OCI-LY1 (cell line): ENCODE measurements around the gene AXIN1.

Source experiments
- H2AFZ ChIP-seq: fragments of 200-600 bp; sonication (generic), shearing (Covaris generic); 2 replicates; pipeline ENCODE4 v1.6.0; 2014; ENCODE audit warnings: antibody characterized with exemption, mild to moderate bottlenecking, low read length
- H3F3A ChIP-seq: fragments of 200-600 bp; sonication (generic), shearing (Covaris generic); 2 replicates; pipeline ENCODE4 v1.6.0; 2014; ENCODE audit warnings: mild to moderate bottlenecking, antibody characterized with exemption, low read length, moderate library complexity; ENCODE audit not compliant: insufficient read depth
- H3K27ac ChIP-seq: fragments of 200-600 bp; sonication (generic); 2 replicates; pipeline ENCODE4 v1.5.1; 2014; ENCODE audit warnings: low read length, mixed run types, mild to moderate bottlenecking, low read depth; ENCODE audit not compliant: poor library complexity, severe bottlenecking
- H3K27me3 ChIP-seq: fragments of 200-600 bp; sonication (generic); 2 replicates; pipeline ENCODE4 v1.6.0; 2014; ENCODE audit warnings: antibody characterized with exemption, mild to moderate bottlenecking, low read length, moderate library complexity; ENCODE audit not compliant: insufficient read depth
- H3K36me3 ChIP-seq: fragments of 200-600 bp; sonication (generic); 2 replicates; pipeline ENCODE4 v1.6.1; 2014; ENCODE audit warnings: mild to moderate bottlenecking, antibody characterized with exemption, low read length, moderate library complexity, mixed read lengths; ENCODE audit not compliant: insufficient read depth
- H3K4me1 ChIP-seq: fragments of 200-600 bp; sonication (generic); 2 replicates; pipeline ENCODE4 v1.5.1; 2014; ENCODE audit warnings: mild to moderate bottlenecking, low read length, moderate library complexity; ENCODE audit not compliant: insufficient read depth, severe bottlenecking
- H3K4me2 ChIP-seq: fragments of 200-600 bp; sonication (generic), shearing (Covaris generic); 2 replicates; pipeline ENCODE4 v1.6.1; 2014; ENCODE audit warnings: low read length
- H3K4me3 ChIP-seq: fragments of 200-600 bp; sonication (generic); 2 replicates; pipeline ENCODE4 v1.5.1; 2014; ENCODE audit warnings: low read length, low read depth, mild to moderate bottlenecking, mixed read lengths; ENCODE audit not compliant: poor library complexity, severe bottlenecking
- H3K79me2 ChIP-seq: fragments of 200-600 bp; shearing (Covaris generic); 2 replicates; pipeline ENCODE4 v1.6.1; 2016; ENCODE audit warnings: mixed run types, low read length, mixed read lengths; ENCODE audit not compliant: insufficient read depth
- H3K9ac ChIP-seq: fragments of 200-600 bp; sonication (generic), shearing (Covaris generic); 2 replicates; pipeline ENCODE4 v1.6.1; 2014; ENCODE audit warnings: mild to moderate bottlenecking, low read length, mixed read lengths
- H3K9me2 ChIP-seq: fragments of 200-600 bp; sonication (generic), shearing (Covaris generic); 2 replicates; pipeline ENCODE4 v1.6.1; 2014; ENCODE audit warnings: low read depth, mild to moderate bottlenecking, low read length, mixed read lengths
- H3K9me3 ChIP-seq: fragments of 200-600 bp; shearing (Covaris generic); 2 replicates; pipeline ENCODE4 v1.6.1; 2014; ENCODE audit warnings: low read length, mixed read lengths
- H4K20me1 ChIP-seq: fragments of 200-600 bp; sonication (generic), shearing (Covaris generic); 2 replicates; pipeline ENCODE4 v1.6.0; 2016; ENCODE audit warnings: mild to moderate bottlenecking, low read length; ENCODE audit not compliant: insufficient read depth
- CTCF ChIP-seq: fragments of 200-600 bp; sonication (generic), shearing (Covaris generic); IDR thresholded peaks from 2 replicates; pipeline ENCODE4 v1.5.1; 2017; ENCODE audit warnings: mild to moderate bottlenecking, antibody characterized with exemption, low read length, moderate library complexity, mixed read lengths
- EZH2 ChIP-seq: fragments of 200-600 bp; sonication (generic), shearing (Covaris generic); IDR thresholded peaks from 2 replicates; pipeline ENCODE4 v1.8.0; 2017; ENCODE audit warnings: borderline replicate concordance, mixed run types, mild to moderate bottlenecking, antibody characterized with exemption, low read length, moderate library complexity, mixed read lengths

AXIN1 gene

GRCh38 chr16:377419-377951, 25.0 kb upstream of the AXIN1 start:
- H3K27me3 ChIP-seq: no peaks in the 10 kb centered on the region
- H3K4me1 ChIP-seq: peaks cover 9% of the 10 kb centered on the region
- no peaks in the 10 kb centered on the region for H3K9me2 ChIP-seq
- H3K4me2 ChIP-seq: no peak overlapping the region
- no peaks in the 10 kb centered on the region for H3K79me2 ChIP-seq
- no peak overlapping the region for H3K4me3 ChIP-seq
- TF ChIP-seq EZH2: no peak
- TF ChIP-seq CTCF: no peak
- H3K9me3 ChIP-seq: no peaks in the 10 kb centered on the region
- no peaks in the 10 kb centered on the region for H4K20me1 ChIP-seq
- peaks cover 29% of the 10 kb centered on the region for H3K36me3 ChIP-seq
- H2AFZ ChIP-seq: no peak overlapping the region
- H3K27ac ChIP-seq: no peak overlapping the region
- no peaks in the 10 kb centered on the region for H3F3A ChIP-seq
- H3K9ac ChIP-seq: no peak overlapping the region

- no peak for TF ChIP-seq EZH2
- no peak for TF ChIP-seq CTCF
- no peaks in the 10 kb centered on the region for H4K20me1 ChIP-seq
- H3K36me3 ChIP-seq: peaks cover 32% of the 10 kb centered on the region
- no peaks in the 10 kb centered on the region for H3K9me2 ChIP-seq
- no peaks in the 10 kb centered on the region for H3K79me2 ChIP-seq
- no peaks in the 10 kb centered on the region for H3F3A ChIP-seq
- no peak overlapping the region for H3K9ac ChIP-seq
- H2AFZ ChIP-seq: no peak overlapping the region
- no peak overlapping the region for H3K27ac ChIP-seq
- peaks cover 9% of the 10 kb centered on the region for H3K4me1 ChIP-seq
- H3K9me3 ChIP-seq: no peaks in the 10 kb centered on the region
- H3K27me3 ChIP-seq: no peaks in the 10 kb centered on the region
- H3K4me2 ChIP-seq: no peak overlapping the region
- H3K4me3 ChIP-seq: no peak overlapping the region
Measured at GRCh38 chr16:376817-377418, 24.4 kb upstream of the AXIN1 start.

- no peaks in the 10 kb centered on the region for H3K79me2 ChIP-seq
- H3K9me3 ChIP-seq: no peaks in the 10 kb centered on the region
- H4K20me1 ChIP-seq: no peaks in the 10 kb centered on the region
- peaks cover 9% of the 10 kb centered on the region for H3K4me1 ChIP-seq
- no peaks in the 10 kb centered on the region for H3F3A ChIP-seq
- peaks cover 39% of the 10 kb centered on the region for H3K36me3 ChIP-seq
- no peak overlapping the region for H3K4me2 ChIP-seq
- H3K9ac ChIP-seq: no peak overlapping the region
- no peak overlapping the region for H3K27ac ChIP-seq
- H3K27me3 ChIP-seq: no peaks in the 10 kb centered on the region
- no peak overlapping the region for H3K4me3 ChIP-seq
- no peaks in the 10 kb centered on the region for H3K9me2 ChIP-seq
- TF ChIP-seq CTCF (no peak), EZH2 (no peak)
- no peak overlapping the region for H2AFZ ChIP-seq
Measured at GRCh38 chr16:375927-376816, 23.6 kb upstream of the AXIN1 start.
